ENCODE measurements around the gene PDZD2.

DNA sequence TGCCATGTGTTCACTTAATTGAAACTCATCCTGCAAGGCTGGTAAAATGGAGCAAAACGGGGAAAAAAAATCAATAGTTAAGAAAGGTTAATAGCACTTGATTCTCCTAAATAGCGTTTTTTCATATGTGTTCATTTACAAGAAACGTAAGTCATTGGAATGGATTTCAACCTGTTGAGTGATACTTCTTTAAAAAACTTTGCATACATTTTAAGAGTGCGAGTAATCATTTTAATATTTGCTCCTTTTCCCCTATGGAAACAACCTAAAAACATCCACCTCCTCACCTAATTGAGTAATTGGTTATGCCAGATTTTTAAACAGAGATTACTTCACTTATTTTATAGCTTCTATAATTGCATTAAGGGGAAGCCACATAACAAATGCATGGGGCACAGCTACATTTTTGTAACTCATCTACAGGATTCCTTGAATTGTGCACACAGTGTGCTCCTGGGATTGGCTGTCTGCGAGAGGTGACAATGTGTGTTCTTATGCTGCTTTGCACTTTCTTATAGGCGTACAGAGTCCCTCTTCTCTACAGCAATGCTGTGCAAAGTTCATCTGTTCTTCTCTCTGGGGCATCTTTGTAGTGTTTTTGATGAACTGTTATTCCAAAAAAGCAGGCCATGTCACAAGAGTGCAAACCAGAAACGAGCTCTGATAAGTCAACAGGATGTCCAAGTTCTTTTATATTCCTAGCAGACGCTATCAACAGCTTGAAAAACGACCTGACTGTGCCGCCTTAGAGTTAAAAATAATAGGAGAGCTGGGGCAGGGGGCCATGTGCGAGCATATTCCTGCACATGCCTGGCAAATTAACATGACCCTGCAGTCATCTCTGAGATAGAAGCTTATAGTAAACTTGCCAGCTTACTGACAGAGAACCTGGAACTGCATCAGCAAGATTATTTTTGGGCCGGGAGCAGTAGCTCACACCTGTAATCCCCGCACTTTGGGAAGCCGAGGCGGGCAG is 417.2 kb downstream of the PDZD2 start:
- TF ChIP-seq, protein P1, sequence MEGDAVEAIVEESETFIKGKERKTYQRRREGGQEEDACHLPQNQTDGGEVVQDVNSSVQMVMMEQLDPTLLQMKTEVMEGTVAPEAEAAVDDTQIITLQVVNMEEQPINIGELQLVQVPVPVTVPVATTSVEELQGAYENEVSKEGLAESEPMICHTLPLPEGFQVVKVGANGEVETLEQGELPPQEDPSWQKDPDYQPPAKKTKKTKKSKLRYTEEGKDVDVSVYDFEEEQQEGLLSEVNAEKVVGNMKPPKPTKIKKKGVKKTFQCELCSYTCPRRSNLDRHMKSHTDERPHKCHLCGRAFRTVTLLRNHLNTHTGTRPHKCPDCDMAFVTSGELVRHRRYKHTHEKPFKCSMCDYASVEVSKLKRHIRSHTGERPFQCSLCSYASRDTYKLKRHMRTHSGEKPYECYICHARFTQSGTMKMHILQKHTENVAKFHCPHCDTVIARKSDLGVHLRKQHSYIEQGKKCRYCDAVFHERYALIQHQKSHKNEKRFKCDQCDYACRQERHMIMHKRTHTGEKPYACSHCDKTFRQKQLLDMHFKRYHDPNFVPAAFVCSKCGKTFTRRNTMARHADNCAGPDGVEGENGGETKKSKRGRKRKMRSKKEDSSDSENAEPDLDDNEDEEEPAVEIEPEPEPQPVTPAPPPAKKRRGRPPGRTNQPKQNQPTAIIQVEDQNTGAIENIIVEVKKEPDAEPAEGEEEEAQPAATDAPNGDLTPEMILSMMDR (IDR thresholded peaks at IDR 0.05; ENCODE audit: borderline replicate concordance, extremely low read depth, low read length, poor library complexity, severe bottlenecking), result no peak
- no peak for TF ChIP-seq EZH2 (IDR thresholded peaks at IDR 0.05; ENCODE audit: borderline replicate concordance, low read depth, low read length, severe bottlenecking)
